Glutamatergic neuron (in vitro differentiated cells): ENCODE measurements around the gene NOX3. TPM values are rescaled to one million over a fixed set of nuclear protein-coding genes. Genes with fewer than 3 reads are reported as not detected.

ENCODE experiments used
- DNase-seq: peaks from one replicate; pipeline ENCODE4 v3.0.0; 2022
- H3K27ac Mint-ChIP-seq: one replicate; pipeline ENCODE4 v1.8.0; 2020; ENCODE audit warnings: mild to moderate bottlenecking, mixed read lengths, inconsistent platforms; ENCODE audit not compliant: unreplicated experiment
- H3K27me3 Mint-ChIP-seq: one replicate; pipeline ENCODE4 v1.8.0; 2020; ENCODE audit warnings: mild to moderate bottlenecking, moderate library complexity, mixed read lengths, inconsistent platforms; ENCODE audit not compliant: unreplicated experiment
- H3K36me3 Mint-ChIP-seq: one replicate; pipeline ENCODE4 v1.8.0; 2020; ENCODE audit warnings: mild to moderate bottlenecking, mixed read lengths, inconsistent platforms; ENCODE audit not compliant: unreplicated experiment
- H3K4me1 Mint-ChIP-seq: one replicate; pipeline ENCODE4 v1.8.0; 2020; ENCODE audit warnings: mild to moderate bottlenecking, low read depth, mixed read lengths, inconsistent platforms; ENCODE audit not compliant: unreplicated experiment
- H3K4me3 Mint-ChIP-seq: one replicate; pipeline ENCODE4 v1.8.0; 2020; ENCODE audit warnings: mild to moderate bottlenecking, mixed read lengths, inconsistent platforms; ENCODE audit not compliant: unreplicated experiment
- H3K9me3 Mint-ChIP-seq: one replicate; pipeline ENCODE4 v1.8.0; 2020; ENCODE audit warnings: mild to moderate bottlenecking, moderate library complexity, mixed read lengths, inconsistent platforms; ENCODE audit not compliant: unreplicated experiment
- total RNA-seq: library from RNA; stranded (reverse); fragmentation: NEBNext Ultra II Directional; extraction: Animal tissue kit (Norgen Biotek cat#: 25700); gene quantifications from one replicate; pipeline ENCODE4 v1.2.1, GENCODE V29; 2021; ENCODE audit not compliant: unreplicated experiment
- TF ChIP-seq, protein P1 (sequence below): fragments of 200-600 bp; sonication (generic); IDR thresholded peaks from one replicate; pipeline ENCODE4 v1.5.0; 2021; ENCODE audit not compliant: partially characterized antibody, unreplicated experiment

Gene NOX3
- total RNA-seq, 1 donor from 2014 or later, result not detected

DNA sequence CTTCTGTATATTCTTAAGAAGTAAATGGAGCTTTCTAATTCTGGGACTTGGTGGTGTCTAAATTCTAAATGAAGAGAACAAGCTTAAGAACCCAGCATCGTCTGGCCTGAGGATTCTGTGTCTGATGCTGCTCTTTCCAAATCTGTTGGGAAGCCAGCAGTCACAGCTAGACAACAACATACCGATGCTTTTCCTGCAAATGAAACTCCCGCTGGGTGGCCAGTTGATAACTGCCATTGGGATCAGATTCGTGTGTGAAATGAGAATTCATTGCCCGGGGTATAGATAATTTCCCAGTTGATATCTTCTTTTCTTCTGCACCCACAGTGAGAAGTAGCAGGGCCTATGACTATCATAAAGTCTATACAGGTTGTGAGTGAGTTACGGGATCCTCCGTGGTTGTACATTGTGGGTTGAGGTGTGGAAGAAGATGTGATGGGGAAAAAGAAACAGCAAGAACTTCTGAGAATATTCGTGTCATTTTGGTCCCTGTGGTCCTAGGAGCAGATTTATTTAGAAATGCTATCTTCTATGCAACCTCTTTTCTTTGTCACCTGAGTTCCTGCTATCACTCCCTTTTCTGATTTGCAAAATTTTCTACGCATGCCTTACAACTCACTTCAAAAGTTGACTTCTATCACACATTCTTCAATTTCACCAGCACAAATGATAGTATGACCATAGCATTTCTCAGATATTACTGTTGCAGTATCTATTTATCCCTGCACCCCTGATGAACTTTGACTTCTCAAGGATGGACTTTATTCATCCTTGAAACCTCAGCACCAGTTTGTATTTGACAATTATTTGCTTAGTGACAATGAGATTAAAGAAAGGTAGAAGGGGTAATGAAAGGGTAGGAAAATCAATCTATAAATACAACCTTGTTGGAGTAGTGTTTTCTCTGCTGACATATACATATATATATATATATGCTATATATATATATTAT is 10.4 kb downstream of the NOX3 start:
- Mint-ChIP-seq H3K27ac (no peak overlapping the region), H3K4me1 (peaks cover 22% of the 10 kb centered on the region), H3K4me3 (no peak overlapping the region), H3K9me3 (no peaks in the 10 kb centered on the region), H3K27me3 (no peaks in the 10 kb centered on the region), H3K36me3 (no peaks in the 10 kb centered on the region)
- no peak for DNase-seq
- TF ChIP-seq, protein P1, sequence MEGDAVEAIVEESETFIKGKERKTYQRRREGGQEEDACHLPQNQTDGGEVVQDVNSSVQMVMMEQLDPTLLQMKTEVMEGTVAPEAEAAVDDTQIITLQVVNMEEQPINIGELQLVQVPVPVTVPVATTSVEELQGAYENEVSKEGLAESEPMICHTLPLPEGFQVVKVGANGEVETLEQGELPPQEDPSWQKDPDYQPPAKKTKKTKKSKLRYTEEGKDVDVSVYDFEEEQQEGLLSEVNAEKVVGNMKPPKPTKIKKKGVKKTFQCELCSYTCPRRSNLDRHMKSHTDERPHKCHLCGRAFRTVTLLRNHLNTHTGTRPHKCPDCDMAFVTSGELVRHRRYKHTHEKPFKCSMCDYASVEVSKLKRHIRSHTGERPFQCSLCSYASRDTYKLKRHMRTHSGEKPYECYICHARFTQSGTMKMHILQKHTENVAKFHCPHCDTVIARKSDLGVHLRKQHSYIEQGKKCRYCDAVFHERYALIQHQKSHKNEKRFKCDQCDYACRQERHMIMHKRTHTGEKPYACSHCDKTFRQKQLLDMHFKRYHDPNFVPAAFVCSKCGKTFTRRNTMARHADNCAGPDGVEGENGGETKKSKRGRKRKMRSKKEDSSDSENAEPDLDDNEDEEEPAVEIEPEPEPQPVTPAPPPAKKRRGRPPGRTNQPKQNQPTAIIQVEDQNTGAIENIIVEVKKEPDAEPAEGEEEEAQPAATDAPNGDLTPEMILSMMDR, result no peak

DNA sequence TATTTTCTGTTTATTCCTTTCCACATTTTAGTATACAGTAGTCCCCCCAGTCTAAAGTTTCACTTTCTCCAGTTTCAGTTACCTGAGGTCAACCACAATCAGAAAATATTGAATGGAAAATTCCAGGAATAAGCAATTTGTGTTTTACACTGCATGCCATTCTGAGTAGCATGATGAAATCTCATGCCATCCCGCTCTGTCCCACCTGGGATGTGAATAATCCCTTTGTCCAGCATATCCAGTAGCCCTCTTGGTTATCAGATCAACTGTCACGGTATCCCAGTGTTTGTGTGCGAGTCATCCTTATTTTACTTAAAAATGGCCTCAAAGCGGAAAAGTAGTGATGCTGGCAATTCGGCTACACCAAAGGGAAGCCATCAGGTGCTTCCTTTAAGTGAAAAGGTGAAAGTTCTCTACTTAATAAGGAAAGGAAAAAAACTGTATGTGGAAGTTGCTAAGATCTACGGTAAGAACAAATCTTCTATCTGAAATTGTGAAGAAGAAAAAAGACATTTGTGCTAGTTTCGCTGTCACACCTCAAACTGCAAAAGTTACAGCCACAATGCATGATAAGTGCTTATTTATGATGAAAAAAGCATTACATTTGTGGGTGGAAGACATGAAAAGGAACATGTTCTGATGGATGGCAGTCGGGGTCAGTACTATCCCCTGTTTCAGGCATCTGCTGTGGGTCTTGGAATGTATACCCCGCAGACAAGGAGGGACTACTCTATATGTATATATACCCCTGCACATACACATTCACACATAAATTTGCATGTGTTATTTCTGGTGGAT is 11.3 kb downstream of the NOX3 start:
- peaks cover 17% of the 10 kb centered on the region for H3K4me1 Mint-ChIP-seq
- no peak overlapping the region for H3K4me3 Mint-ChIP-seq
- no peaks in the 10 kb centered on the region for H3K36me3 Mint-ChIP-seq
- H3K27me3 Mint-ChIP-seq, result no peaks in the 10 kb centered on the region
- H3K9me3 Mint-ChIP-seq, result no peaks in the 10 kb centered on the region
- TF ChIP-seq, protein P1, result no peak
- DNase-seq, result no peak
- H3K27ac Mint-ChIP-seq, result no peak overlapping the region

DNA sequence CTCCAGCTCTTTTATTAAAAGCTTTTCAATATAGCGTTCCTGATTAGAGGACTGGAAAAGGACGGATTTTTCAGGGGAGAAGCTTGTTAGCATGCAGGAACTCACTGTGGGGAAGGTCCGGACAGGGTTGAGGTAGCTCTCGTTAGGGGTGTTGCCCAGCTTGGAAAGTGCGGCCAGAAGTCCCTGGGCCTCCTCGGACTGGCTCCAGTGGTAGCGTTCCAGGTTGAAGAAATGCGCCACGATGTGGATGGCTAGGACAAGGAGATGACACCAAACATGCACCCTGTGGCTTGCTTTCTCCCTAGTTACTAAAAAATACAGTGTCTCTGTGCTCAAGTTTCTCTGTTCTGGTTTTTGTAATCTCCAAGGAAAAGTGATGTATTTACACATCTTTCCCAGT is 12.5 kb downstream of the NOX3 start:
- TF ChIP-seq, protein P1, result no peak
- Mint-ChIP-seq H3K4me1 (peaks cover 13% of the 10 kb centered on the region), H3K36me3 (no peaks in the 10 kb centered on the region), H3K9me3 (no peaks in the 10 kb centered on the region), H3K27ac (no peak overlapping the region), H3K4me3 (no peak overlapping the region), H3K27me3 (no peaks in the 10 kb centered on the region)
- no peak for DNase-seq

DNA sequence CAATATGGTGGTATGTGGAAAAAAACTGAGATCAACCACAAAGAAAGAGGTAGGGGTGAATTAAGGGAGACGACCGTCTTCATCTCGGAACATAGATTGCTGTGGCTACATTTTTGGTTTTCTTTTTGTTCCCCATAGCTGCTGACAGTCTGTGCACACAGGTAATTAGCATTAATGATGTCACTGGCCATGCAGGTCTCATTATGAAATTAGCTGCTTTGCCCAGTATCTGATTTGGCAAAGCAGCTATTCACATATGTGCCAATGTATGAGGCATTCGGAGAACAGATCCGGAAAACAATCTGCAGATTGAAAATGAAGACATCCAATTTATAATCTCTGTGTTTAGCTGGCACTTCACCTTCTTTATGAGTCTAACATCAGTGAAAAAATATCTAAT is 13.1 kb downstream of the NOX3 start:
- Mint-ChIP-seq H3K9me3 (no peaks in the 10 kb centered on the region), H3K4me1 (peaks cover 13% of the 10 kb centered on the region), H3K27me3 (no peaks in the 10 kb centered on the region), H3K36me3 (no peaks in the 10 kb centered on the region), H3K4me3 (no peak overlapping the region), H3K27ac (no peak overlapping the region)
- TF ChIP-seq, protein P1, result no peak
- DNase-seq, result no peak
